Measurements from ENCODE around the gene MTG1.

MTG1 gene

DNA sequence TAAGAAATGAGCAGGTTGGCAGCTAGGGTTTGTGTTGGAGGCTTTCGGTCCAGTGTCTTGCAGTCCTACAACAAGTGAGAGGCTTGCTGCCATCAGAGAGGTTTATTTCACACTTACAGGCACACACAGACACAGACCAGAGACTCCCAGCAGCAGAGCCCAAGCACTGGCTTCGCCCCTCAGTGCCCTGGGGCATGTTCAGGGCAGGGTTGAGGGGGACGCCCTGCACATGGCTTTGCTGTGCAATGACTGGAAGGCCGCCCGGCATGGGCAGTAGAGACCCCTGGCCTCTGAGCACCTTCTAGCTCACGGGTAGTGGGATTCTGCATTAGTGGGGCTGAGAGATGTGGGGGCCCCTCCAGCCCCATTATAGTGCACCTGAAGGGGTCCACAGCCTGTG lies 26.6 kb downstream of the MTG1 start:
- no peaks in the 10 kb centered on the region for H3K27me3 ChIP-seq (ENCODE audit: low read depth, low read length)
- H3K9ac ChIP-seq (ENCODE audit: low read length) = no peak overlapping the region
- no peaks in the 10 kb centered on the region for H3K9me3 ChIP-seq (ENCODE audit: insufficient read depth, low read length)
- H3K4me3 ChIP-seq (ENCODE audit: low read length) = no peak overlapping the region
- H3K36me3 ChIP-seq (replicated peaks; ENCODE audit: low read depth, low read length) = peaks cover 11% of the 10 kb centered on the region
- H3K4me2 ChIP-seq (ENCODE audit: low read length) = no peak overlapping the region
- no peak overlapping the region for H2AFZ ChIP-seq (ENCODE audit: low read depth, low read length)
- no peaks in the 10 kb centered on the region for H3K79me2 ChIP-seq (ENCODE audit: low read length)
- no peak for TF ChIP-seq EZH2phosphoT487 (IDR thresholded peaks at IDR 0.05; ENCODE audit: low read depth)
- TF ChIP-seq, protein P1, sequence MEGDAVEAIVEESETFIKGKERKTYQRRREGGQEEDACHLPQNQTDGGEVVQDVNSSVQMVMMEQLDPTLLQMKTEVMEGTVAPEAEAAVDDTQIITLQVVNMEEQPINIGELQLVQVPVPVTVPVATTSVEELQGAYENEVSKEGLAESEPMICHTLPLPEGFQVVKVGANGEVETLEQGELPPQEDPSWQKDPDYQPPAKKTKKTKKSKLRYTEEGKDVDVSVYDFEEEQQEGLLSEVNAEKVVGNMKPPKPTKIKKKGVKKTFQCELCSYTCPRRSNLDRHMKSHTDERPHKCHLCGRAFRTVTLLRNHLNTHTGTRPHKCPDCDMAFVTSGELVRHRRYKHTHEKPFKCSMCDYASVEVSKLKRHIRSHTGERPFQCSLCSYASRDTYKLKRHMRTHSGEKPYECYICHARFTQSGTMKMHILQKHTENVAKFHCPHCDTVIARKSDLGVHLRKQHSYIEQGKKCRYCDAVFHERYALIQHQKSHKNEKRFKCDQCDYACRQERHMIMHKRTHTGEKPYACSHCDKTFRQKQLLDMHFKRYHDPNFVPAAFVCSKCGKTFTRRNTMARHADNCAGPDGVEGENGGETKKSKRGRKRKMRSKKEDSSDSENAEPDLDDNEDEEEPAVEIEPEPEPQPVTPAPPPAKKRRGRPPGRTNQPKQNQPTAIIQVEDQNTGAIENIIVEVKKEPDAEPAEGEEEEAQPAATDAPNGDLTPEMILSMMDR (IDR thresholded peaks at IDR 0.05; ENCODE audit: low read depth, low read length) = no peak
- H3K4me1 ChIP-seq (ENCODE audit: low read length) = no peaks in the 10 kb centered on the region
- no peak overlapping the region for H3K27ac ChIP-seq (ENCODE audit: low read length)
- no peaks in the 10 kb centered on the region for H4K20me1 ChIP-seq (ENCODE audit: insufficient read depth, low read length)

DNA sequence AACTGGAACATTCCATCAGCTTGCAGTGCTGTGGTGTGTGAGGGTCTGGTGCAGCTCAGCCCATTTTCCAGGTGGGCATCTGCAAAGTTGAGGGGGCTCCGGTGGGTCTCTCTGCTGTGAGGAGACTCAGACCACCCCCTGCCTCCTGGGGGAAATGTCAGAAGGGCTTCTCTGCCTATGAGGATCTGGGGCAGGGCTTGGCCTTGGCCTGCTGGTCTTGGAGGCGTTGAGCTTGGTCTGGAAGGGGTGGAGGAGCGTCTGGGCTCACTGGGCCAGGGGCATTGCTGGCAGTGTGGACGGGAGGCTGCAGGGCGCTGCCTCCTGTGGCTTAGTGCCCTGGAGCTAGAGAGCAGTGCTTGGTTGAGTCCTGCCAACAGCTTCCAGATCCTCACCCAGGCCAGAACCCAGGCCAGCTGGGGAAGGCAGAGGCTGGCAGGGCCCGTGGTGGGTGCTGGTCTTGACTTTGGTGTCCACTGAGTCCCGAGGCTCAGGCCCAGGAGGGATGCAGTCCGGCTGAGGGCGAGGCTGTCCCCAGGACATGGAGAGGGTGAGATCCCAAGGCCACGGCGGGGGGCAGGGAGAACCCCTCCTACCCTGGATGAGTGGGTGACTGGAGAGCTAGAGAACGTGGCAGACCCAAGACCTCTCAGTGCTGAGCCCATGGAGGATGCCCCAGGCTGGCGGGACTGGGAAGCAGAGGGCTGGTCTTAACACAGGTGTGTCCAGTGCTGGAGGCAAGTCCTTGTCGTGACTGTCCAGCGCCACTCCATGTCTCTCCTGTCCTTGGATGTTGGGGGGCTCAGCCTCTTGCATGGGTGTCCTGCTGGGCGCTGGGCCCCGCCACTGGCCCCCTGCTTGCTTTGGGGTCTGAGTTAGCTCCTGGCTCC lies 27.6 kb downstream of the MTG1 start:
- no peaks in the 10 kb centered on the region for H3K27me3 ChIP-seq (ENCODE audit: low read depth, low read length)
- no peak overlapping the region for H3K9ac ChIP-seq (ENCODE audit: low read length)
- H3K4me3 ChIP-seq (ENCODE audit: low read length) = no peak overlapping the region
- no peaks in the 10 kb centered on the region for H3K9me3 ChIP-seq (ENCODE audit: insufficient read depth, low read length)
- no peaks in the 10 kb centered on the region for H3K4me1 ChIP-seq (ENCODE audit: low read length)
- H3K36me3 ChIP-seq (replicated peaks; ENCODE audit: low read depth, low read length) = peaks cover 5% of the 10 kb centered on the region
- TF ChIP-seq, protein P1 (IDR thresholded peaks at IDR 0.05; ENCODE audit: low read depth, low read length) = no peak
- no peak for TF ChIP-seq EZH2phosphoT487 (IDR thresholded peaks at IDR 0.05; ENCODE audit: low read depth)
- H3K27ac ChIP-seq (ENCODE audit: low read length) = no peak overlapping the region
- no peaks in the 10 kb centered on the region for H4K20me1 ChIP-seq (ENCODE audit: insufficient read depth, low read length)
- H3K79me2 ChIP-seq (ENCODE audit: low read length) = no peaks in the 10 kb centered on the region
- no peak overlapping the region for H2AFZ ChIP-seq (ENCODE audit: low read depth, low read length)
- H3K4me2 ChIP-seq (ENCODE audit: low read length) = no peak overlapping the region

DNA sequence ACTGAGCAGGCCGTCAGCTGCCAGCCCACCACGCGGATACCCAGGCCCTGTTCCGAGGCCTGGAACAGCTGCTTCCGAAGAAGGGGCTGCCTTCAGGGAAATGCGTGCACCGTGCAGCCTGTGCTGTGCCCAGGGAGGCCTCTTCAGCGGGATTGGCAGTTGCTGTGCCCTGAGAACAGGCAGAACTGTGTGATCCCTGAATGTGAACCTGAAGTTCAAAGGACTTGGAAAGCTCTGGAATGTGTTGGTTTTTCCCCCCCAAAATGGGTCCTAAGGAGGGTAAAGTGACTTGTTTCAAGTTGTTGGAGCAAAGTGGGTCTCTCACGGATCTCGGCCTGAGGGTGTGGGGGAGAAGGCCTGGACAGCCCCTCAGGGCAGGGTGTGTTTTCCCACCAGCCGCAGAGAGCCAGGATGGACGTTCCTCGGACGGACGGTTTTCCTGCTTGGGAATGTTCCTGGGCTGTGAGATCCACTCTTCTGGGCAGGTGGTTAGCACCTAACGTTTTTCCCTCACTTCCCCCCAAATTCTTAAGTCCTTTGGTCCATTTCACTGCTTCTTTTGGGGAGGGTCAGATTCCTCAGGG lies 28.4 kb downstream of the MTG1 start:
- H3K4me2 ChIP-seq (ENCODE audit: low read length) = no peak overlapping the region
- no peaks in the 10 kb centered on the region for H3K79me2 ChIP-seq (ENCODE audit: low read length)
- no peaks in the 10 kb centered on the region for H4K20me1 ChIP-seq (ENCODE audit: insufficient read depth, low read length)
- H3K27ac ChIP-seq (ENCODE audit: low read length) = no peak overlapping the region
- H2AFZ ChIP-seq (ENCODE audit: low read depth, low read length) = no peak overlapping the region
- TF ChIP-seq EZH2phosphoT487 (IDR thresholded peaks at IDR 0.05; ENCODE audit: low read depth) = no peak
- TF ChIP-seq, protein P1 (IDR thresholded peaks at IDR 0.05; ENCODE audit: low read depth, low read length) = no peak
- H3K27me3 ChIP-seq (ENCODE audit: low read depth, low read length) = no peaks in the 10 kb centered on the region
- no peaks in the 10 kb centered on the region for H3K4me1 ChIP-seq (ENCODE audit: low read length)
- no peaks in the 10 kb centered on the region for H3K9me3 ChIP-seq (ENCODE audit: insufficient read depth, low read length)
- H3K36me3 ChIP-seq (replicated peaks; ENCODE audit: low read depth, low read length) = peaks cover 5% of the 10 kb centered on the region
- H3K4me3 ChIP-seq (ENCODE audit: low read length) = no peak overlapping the region
- H3K9ac ChIP-seq (ENCODE audit: low read length) = no peak overlapping the region
